Measurements from ENCODE around the gene SPTAN1.
A peak's percentile ranks its signal among the peaks of the same experiment; 100 is the strongest.
"Not testable (repeated sequence)": the region's sequence is repeated elsewhere in the genome, so short reads cannot be mapped to it uniquely, and the experiment has no call there.

The SPTAN1 gene

DNA sequence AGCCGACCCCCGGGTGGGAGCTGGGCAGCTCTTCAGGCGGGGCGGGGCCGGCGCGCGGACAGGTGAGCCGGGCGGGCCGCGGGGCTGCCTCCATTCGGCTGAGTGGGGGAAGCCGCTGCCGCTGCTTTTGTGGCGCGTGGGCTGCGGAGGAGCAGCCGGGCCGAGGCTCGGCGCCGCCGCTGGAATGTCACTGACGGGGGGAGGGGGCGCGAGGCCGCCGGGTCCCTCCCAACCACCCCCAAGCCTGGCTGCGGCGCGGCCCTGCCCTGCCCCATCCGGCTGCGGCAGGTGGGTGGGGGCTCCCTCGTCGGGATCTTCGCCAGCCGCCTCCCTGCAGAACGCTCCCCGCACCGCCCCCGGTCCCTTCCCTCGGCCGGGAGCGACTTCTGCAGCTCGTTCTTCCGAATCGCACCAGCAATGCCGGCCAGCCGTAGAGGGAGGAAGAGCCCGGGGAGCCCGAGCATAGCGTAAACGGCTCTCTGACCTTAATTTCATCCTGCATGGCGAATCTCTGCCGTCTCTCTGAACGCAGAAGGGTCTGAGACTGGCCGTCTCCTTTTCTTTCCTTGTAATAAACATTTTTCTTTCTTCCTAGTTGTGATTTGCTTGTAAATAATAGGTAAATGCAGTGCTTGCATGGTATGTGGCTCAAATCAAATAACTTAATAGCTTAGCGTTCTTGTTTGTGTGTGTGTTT, 505 bp downstream of the SPTAN1 start:
- peak in 44 of 56 donors; percentile 7 to 82 (median 50) for DNase-seq

DNA sequence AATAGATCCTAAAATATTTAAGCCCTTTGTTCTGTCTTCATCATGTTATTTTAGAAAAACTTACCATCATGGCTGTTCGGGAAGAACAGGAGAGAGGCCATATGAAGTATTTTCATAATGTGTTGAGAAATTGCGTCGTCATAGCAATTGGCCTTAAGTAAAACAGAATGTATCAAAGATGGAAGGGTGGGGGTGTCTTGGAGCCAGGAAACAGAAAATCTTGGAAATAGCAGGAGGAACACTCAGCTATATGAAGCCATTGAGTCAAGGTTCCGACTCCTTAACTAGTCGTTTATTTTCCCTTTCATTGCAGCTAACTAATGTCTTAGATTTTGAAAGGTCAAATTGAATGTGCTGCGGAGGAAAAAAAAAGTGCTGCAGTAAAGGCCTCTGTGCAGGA, 1.3 kb downstream of the SPTAN1 start:
- no peak for DNase-seq

DNA sequence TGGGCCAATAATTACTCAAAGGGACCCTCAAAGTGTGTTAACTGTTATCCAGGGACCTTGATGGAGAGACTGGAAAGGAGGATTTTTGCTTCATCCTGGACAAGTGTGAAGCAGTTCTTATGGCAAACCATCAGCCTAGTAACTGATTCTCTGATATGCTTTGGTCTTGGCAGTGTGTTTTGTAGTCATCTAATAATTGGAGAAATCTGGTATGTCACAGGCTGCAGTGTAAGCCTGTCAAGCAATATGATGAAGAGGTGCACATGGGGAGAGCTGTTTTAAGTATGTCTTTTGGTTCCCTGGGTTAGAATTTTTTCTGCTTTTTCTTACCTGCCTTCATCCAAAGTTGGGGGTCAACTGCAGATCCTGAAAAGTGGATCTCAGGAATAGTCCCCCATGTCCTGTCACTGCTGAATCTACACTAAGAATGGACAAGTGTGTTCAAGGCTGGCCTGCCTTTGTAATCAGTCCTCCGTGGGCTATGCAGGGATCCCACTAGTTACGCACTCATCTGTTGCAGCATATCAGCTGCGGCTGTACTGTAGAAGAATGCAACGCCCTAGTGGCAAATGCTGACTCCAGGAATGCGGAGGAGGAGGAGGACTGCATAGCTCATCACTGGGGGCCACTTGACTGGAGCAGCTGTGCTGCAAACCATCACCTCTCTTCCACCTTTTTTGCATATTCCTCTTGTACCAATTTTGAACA, 1.9 kb downstream of the SPTAN1 start:
- DNase-seq: peak in 18 of 56 donors; percentile 2 to 36 (median 12)

DNA sequence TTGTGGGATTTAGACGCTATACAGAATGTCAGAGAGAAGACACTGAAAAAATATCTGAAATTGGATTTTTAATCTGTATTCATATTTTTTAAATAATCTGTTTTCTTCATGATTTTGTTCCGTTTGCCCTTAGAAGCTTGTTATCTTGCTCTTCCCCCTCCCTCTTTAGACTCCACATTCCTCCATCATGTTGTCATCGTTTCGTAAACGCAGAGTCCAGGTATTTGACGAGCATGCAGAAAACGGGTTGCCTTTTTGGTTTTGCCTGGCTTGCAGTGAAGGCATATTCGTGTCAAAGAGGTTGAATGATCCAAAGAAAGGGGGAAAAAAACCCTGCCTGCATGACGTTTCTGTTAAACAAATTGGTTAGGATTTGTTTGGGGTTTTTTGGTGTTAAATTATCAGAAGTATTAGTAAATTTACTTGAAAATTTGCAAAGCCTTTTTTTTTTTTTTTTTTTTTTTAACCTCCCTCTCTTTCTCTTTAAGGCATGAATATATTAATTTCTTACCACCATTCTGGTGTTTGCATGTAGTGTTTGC, 2.9 kb downstream of the SPTAN1 start:
- DNase-seq: no peak

DNA sequence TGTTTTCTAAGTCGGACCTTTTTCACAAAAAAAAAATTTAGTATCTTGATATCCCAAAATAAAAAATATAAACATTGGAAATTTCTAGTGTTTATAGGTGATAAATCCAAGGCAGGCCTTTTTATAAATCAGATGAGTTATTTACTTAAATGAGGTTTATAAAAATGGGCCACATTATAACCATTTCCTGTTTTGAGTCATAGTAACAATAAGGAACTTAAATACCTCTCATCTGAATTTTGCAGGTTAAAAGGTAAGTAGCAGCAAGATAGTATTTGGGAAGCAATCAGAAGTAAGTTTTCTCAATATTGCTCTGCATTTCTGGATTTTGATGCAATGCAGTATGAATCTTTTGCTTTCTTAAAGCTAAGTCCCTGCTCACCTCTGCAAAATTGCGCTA, 3.9 kb downstream of the SPTAN1 start:
- DNase-seq: no peak

DNA sequence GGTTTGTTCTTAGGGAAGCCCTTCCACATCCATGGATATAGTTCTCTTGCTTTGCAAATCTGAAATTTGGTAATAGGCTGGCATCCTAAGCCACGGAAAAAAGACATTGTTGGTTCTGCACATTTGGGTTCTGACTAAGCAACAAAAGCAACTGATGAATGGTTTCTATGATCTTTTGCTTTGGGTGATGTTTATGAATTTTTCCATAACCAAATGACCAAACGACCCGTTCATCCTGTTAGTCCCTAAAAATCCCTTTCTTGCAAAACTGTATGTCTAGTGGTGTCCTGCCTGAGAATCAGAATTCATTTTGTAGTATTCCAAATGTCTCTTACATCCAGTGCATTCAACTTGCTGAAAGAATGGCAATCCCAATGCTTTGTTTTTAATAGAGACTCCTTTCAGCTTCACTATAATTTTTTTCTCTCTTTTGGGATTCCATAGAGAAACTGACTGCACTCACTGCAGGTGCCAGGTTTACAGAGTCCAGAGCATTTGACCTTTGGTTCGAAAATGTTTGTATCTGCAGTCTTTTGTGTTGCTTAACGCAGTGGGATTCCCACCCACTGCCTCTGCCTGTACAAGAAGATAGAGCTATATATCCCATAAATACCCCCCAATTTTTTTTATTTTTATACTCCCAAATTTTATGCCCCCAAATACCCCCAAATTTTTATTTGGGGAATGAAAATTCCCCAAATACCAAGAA, 4.7 kb downstream of the SPTAN1 start:
- DNase-seq: no peak

DNA sequence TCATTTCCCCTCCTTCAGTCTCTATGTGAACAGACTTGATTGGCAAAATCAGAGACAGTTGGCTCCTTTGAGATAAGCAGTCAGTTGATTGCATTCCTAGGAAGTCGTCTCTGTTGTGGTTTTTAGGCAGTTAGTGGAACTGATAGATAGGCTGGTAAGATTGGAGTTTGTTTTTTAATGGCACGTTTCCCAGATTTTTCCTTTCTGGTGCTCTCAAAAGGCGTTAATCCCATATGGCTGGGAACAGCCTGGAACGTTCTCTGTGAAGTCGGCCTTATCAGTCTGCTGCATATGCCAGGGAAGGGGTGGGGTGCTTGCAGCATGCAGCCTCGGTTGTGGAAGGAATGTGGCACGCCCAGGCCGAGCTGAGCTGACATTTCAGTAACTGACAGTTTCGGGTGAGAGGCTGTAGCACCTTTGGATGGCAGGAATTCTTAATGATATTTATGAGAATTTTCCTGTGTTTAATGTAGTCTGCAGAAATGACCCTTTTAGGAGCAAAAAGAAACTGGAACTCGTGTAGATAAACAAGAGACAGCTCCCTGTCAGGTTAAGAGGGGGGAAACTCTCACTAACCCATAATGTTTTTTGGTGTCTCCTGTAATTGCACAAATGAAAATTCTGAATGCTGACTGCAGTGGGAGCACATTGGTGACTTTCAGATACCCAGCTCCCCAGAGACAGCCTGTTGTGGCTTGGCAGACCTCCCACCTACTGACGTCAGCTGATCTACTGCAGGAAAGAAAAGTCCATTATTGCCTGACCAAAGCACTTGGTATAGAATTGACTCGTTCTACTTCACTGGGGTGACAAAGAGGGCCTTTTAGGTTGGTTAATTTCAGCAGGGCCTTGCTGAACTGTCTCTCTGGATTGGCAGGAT, 6.3 kb downstream of the SPTAN1 start:
- peak in 52 of 56 donors; percentile 13 to 93 (median 78) for DNase-seq

DNA sequence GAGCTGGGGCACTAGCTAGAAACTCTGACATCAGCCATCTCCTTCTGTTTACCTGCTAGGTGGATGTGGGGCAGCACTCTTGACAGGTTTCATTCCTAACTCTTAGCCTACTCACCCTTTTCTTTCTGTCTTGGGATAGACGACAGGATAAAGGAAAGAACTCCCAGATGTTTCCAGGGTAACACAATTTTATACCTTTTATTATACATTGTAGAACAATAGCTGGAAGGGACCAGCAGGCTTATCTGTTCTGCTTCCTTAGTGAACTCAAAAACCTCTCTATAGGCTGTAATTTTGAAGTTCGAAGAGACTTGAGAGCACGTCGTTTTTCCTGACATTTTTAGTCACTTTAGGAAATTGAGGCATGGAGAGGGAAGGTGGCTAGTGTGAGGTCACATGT, 13.2 kb downstream of the SPTAN1 start:
- DNase-seq: no peak

DNA sequence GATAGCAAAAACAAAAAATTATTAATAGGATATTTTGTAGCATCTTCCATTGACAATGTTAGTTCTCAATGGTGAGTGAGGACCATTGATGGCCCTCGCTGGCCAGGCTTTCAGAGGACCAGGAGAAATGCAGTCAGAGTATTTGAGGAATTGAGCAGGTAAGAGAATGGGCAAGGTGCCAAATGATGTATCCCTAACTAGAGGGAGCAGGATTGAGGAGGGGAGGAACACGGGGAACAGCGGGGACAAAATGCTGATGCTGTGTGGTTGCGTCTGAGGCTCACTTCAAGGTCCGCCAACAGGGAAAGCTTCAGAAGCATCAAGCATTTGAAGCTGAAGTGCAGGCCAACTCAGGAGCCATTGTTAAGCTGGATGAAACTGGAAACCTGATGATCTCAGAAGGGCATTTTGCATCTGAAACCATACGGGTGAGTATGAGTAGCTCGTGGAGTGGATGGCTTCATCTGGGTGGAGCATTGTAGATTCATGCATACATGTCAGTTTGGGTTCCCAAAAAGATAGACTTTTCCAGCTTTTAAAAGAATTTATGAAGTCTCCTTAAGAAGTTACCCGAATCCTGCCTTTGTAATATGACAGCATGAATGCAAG, 16.2 kb downstream of the SPTAN1 start:
- no peak for DNase-seq

DNA sequence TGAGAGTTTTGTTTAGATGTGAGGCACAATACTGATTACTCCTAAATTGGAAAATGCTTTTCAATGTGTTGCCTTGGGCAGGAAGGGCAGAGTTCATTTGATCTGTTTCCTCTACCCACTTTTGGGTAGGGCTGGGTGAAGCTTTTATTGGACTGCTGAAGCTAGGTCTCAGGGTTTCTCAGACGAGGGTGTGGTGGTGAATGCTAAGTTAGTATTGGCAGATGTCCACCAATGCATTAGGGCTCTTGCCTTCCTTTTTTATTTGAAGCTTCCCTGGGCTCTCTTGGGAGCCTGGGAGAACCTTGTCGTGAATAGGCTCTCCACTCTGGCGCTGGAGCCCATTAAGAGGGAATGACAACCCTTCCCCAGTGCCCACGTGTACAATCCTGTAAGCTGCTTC, 23.1 kb downstream of the SPTAN1 start:
- DNase-seq: peak in 20 of 56 donors; percentile 2 to 60 (median 24)

DNA sequence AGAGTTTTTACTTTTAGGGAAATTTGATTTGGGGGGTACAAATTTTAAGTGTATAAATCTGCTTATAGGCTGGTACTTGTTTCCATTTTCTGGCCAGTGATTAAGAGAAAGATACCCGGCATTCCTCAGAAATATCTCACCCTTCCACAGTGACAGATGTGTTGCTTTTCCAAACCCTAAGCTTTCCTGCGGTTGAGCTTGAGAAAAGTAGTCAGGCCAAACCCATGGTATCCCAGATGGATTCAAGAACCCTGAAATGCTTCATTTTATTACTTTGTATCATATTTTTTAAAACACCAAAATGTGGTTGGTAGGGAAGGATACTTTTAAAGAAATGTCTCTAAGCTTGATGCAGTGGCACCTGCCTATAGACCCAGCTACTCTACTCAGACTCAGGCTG, 23.5 kb downstream of the SPTAN1 start:
- DNase-seq: no peak

DNA sequence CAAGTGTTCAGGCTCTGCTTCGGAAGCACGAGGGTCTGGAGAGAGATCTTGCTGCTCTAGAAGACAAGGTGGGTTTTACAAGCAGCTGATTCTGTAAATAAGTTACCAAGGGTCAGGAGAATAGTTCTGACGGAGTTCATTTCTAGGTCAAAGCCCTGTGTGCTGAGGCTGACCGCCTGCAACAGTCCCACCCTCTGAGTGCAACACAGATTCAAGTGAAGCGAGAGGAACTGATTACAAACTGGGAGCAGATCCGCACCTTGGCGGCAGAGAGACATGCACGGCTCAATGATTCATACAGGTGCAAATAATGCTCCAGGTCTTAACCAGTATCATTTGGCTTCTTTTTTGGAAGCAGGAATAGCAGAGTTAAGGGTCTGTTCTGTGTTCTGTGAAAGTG, 24.8 kb downstream of the SPTAN1 start:
- DNase-seq: no peak

DNA sequence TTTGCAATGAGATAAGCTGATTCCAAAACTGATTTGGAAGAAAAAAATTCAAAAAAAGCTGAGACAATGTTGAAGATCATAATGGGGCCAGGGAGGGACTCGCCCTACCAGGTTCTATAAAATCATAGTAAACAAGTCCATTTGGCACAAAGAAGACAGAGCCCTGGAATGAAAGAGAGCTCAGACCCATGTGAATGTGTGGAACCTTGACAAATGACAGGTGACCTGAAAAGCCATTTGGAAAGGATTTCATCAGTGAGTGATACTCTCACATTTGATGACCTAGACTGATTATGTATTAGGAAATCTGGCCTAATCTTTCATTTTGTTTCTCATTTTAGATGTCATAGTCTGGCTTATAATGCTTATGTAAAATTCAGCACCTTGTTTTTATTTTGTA, 26.8 kb downstream of the SPTAN1 start:
- no peak for DNase-seq

DNA sequence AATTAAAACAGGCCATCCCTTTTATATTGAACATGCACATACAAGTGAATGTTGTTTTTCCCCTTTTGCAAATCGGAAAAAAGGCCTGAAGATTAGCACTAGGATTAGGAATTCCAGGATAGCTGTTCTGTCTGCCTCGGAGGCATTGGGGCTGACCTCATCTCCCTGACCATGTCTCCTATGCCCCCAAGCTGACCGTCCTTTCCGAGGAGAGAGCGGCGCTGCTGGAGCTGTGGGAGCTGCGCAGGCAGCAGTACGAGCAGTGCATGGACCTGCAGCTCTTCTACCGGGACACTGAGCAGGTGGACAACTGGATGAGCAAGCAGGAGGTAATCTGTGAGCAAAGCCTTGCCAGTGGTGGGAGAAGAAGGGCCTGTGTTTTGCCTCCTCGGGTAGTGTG, 28.3 kb downstream of the SPTAN1 start:
- no peak for DNase-seq

DNA sequence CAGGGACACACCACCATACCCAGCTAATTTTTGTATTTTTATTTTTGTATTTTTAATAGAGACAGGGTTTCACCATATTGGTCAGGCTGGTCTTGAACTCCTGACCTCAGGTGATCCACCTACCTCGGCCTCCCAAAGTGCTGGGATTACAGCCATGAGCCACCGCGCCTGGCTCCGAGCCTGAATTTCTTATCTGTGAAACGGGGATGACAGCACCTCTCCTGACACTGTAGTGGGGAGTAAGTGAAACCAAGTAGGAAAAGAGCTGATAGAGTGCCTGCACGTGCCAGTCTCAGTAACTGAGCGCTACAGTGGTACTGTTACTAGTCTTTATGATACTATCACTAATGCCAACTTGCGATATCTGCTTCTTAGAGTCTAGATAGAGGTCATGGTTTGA, 32.8 kb downstream of the SPTAN1 start:
- not testable (repeated sequence) for DNase-seq

DNA sequence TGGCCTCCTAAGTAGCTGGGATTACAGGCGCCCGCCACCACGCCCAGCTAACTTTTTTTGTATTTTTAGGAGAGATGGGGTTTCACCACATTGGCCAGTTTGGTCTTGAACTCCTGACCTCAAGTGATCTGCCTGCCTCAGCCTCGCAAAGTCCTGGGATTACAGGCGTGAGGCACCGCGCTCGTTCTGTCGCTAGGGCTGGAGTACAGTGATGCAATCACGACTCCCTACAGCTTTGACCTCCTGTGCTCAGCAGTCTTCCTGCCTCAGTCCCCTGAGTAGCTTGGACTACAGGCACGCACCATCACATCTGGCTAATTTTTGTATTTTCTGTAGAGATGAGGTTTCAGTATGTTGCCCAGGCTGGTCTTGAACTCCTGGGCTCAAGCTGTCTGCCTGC, 34.5 kb downstream of the SPTAN1 start:
- DNase-seq: not testable (repeated sequence)

DNA sequence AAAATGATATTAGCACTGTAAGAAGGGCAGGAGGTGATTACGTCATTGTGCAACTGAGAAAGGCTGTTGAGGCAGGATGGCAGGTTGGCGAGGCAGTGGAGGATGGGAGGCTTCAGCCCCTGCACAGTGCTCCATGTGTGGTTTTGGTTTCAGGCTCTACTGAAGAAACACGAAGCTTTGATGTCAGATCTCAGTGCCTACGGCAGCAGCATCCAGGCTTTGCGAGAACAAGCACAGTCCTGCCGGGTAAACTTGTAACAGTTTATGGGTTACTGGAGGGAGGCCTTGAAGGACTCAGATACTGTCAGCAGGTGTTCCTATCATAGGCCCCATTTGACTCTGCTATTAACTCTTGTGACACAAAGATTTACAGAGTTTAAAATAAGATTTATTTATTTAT, 35.1 kb downstream of the SPTAN1 start:
- DNase-seq: no peak

DNA sequence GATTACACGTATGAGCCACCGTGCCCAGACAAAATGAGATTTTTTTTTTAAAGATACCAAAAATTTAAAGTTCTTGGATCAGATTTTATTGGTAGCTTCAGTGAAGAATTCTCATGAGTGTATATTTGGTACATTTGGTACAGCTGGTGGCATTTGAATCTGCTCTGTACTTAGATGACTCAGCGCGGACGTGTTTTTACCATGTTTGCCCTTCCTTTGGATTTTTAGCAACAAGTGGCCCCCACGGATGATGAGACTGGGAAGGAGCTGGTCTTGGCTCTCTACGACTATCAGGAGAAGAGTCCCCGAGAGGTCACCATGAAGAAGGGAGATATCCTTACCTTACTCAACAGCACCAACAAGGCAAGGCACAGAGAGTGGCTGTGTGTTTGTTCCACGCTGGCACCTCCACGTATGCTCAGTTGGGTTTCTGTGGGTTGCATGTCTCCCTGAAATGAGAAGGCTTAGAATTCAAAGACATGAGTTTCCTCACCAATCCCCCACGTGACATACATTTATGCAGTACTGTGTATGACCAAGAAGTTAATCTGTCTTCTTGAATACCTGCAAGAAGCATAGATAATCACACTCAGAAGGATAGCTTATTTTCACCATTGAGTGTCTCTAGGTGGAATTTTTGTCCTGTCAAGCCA, 36.3 kb downstream of the SPTAN1 start:
- DNase-seq: peak in 5 of 56 donors; percentile 3 to 16 (median 7)

DNA sequence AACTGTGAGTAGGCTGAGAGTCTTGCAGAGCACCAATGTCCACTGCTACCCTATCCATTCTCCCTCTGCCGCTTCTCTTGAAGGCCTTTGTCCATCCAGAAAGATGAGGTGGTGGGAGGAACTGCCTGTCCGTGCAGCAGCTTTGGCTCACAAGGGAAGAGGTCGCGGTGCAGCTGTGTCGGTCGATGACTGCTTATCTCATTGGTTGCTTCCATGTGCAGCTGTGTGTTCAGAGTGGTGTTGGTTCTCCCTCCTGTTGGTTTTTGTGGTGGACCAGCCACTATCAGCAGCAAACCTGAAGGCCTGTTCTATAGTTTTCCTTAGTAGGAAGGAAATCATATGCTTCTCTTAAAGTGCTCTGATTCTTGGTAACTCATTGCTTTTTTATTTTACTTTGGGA, 40.7 kb downstream of the SPTAN1 start:
- no peak for DNase-seq

DNA sequence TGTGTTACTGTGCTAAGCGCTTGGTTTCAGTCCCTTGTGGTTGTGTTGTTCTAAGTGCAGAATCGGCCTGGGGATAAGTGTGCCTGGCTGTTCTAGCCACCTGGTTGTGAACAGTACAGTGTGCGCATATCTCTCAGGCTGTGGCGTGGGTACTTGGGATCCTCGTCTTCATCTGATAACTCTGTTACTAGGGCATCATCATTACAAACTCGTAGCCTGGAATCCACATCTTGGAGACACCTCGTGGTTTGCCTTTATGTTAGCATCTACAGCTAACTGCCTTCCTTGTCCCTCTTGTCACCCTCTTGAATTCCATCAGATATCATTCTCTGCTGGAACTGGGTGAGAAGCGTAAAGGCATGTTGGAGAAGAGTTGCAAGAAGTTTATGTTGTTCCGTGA, 41.5 kb downstream of the SPTAN1 start:
- no peak for DNase-seq

Data from nucleus accumbens (tissue), 56 donors.